Epithelial cell of proximal tubule (primary cell): ENCODE data around the gene TMED8. TPM values are rescaled to one million over a fixed set of nuclear protein-coding genes. Genes with fewer than 3 reads are reported as not detected.

ENCODE experiments used
- DNase-seq: peaks from one replicate; pipeline ENCODE4 v3.0.0-alpha.2; 2011; ENCODE audit warnings: low read depth
- H3K4me3 ChIP-seq: 2 replicates; pipeline ENCODE4 v1.5.1; 2011; ENCODE audit warnings: low read depth, mild to moderate bottlenecking, low read length
- CTCF ChIP-seq: conservative IDR thresholded peaks from 2 replicates; pipeline ENCODE4 v1.5.1; 2012; ENCODE audit warnings: low read depth, mild to moderate bottlenecking, low read length
- total RNA-seq: library from RNA; depleted of rRNA; stranded (reverse); fragments of >200 nt; gene quantifications from 2 replicates; pipeline ENCODE4 v1.2.3, GENCODE V29; 2015

TMED8 gene
- total RNA-seq, 1 donor from 2014 or later, result 9.9 TPM

GRCh38 chr14:77335576-77335975 is 41.3 kb downstream of the TMED8 start:
- no peak for TF ChIP-seq CTCF
- H3K4me3 ChIP-seq, result no peak overlapping the region
- no peak for DNase-seq

- H3K4me3 ChIP-seq, result no peak overlapping the region
- TF ChIP-seq CTCF, result no peak
- DNase-seq, result no peak
Observed at GRCh38 chr14:77329872-77330271, 47.0 kb downstream of the TMED8 start.

- no peak overlapping the region for H3K4me3 ChIP-seq
- no peak for DNase-seq
- no peak for TF ChIP-seq CTCF
Observed at GRCh38 chr14:77327111-77327510, 49.8 kb downstream of the TMED8 start.

- TF ChIP-seq CTCF, result no peak
- no peak overlapping the region for H3K4me3 ChIP-seq
- DNase-seq, result no peak
Observed at GRCh38 chr14:77325746-77326094, 51.2 kb downstream of the TMED8 start.

- no peak overlapping the region for H3K4me3 ChIP-seq
- no peak for TF ChIP-seq CTCF
Observed at GRCh38 chr14:77324816-77325745, 51.8 kb downstream of the TMED8 start.

GRCh38 chr14:77324289-77324688 is 52.6 kb downstream of the TMED8 start:
- no peak for TF ChIP-seq CTCF
- DNase-seq, result no peak
- H3K4me3 ChIP-seq, result no peak overlapping the region

More at GRCh38 chr14:77324816-77325745, 51.8 kb downstream of the TMED8 start:
- no peak for DNase-seq

GRCh38 chr14:77323571-77323970 is 53.3 kb downstream of the TMED8 start:
- no peak for DNase-seq
- H3K4me3 ChIP-seq, result no peak overlapping the region
- TF ChIP-seq CTCF, result no peak
